AG10803 (cell line): ENCODE data around the gene FRRS1.
"Not testable (repeated sequence)": the region's sequence is repeated elsewhere in the genome, so short reads cannot be mapped to it uniquely, and the experiment has no call there.

ENCODE experiments used
- DNase-seq: peaks from one replicate; pipeline ENCODE4 v3.0.0; 2010; ENCODE audit warnings: low read depth
- H3K4me3 ChIP-seq: 2 replicates; pipeline ENCODE4 v1.5.1; 2011; ENCODE audit warnings: mild to moderate bottlenecking, low read length, control low read depth
- TF ChIP-seq, protein P1 (sequence below): conservative IDR thresholded peaks from 2 replicates; pipeline ENCODE4 v1.5.1; 2011; ENCODE audit warnings: mild to moderate bottlenecking, low read length, control low read depth, inconsistent platforms

Gene FRRS1

DNA sequence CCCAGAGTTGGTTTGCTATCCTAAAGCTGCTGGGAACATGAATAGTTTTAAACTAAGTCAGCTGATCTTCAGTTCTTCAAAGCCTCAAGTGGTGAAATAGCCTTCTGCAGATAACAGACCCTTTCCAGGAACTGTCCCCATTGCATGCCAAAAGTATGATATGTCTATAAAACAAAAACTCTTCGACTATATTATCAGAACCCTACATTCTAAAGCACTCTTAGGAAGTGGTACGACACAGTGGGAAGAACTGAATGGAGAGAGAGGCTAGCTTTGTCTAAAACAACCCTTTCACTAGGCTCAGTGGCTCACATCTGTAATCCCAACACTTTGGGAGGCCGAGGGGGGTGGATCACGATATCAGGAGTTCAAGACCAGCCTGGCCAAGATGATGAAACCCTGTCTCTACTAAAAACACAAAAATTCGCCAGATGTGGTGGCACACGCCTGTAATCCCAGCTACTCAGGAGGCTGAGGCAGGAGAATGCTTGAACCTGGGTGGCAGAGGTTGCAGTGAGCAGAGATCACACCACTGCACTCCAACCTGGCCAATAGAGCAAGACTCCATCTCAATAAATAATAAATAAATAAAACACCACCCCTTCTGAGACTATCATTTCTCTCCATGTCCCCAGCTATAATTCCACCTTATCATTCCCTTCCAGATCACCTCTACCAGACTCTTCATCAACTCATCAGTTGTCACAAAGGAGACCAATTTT is 2.2 kb upstream of the FRRS1 start:
- DNase-seq = no peak
- TF ChIP-seq, protein P1, sequence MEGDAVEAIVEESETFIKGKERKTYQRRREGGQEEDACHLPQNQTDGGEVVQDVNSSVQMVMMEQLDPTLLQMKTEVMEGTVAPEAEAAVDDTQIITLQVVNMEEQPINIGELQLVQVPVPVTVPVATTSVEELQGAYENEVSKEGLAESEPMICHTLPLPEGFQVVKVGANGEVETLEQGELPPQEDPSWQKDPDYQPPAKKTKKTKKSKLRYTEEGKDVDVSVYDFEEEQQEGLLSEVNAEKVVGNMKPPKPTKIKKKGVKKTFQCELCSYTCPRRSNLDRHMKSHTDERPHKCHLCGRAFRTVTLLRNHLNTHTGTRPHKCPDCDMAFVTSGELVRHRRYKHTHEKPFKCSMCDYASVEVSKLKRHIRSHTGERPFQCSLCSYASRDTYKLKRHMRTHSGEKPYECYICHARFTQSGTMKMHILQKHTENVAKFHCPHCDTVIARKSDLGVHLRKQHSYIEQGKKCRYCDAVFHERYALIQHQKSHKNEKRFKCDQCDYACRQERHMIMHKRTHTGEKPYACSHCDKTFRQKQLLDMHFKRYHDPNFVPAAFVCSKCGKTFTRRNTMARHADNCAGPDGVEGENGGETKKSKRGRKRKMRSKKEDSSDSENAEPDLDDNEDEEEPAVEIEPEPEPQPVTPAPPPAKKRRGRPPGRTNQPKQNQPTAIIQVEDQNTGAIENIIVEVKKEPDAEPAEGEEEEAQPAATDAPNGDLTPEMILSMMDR = no peak
- H3K4me3 ChIP-seq = no peak overlapping the region

DNA sequence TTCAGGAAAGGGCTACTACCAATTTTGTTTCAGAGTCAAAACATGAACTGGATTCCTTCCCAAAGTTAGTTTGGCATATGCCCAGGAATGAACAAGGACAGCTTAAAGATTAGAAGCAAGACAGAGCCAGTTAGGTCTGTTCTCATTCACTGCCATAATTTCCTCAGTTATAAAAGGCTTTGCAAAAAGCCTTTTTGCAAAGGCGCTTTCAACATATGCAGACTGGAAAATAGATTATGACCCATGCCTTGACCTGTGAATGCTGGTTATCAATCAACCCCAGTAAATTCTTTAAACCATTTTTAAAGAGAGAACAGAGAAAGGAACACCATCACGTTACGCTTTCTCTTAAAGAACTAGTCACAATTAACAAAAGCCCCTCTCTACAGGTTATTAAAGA is 1.7 kb upstream of the FRRS1 start:
- TF ChIP-seq, protein P1 = no peak
- no peak for DNase-seq
- H3K4me3 ChIP-seq = no peak overlapping the region

DNA sequence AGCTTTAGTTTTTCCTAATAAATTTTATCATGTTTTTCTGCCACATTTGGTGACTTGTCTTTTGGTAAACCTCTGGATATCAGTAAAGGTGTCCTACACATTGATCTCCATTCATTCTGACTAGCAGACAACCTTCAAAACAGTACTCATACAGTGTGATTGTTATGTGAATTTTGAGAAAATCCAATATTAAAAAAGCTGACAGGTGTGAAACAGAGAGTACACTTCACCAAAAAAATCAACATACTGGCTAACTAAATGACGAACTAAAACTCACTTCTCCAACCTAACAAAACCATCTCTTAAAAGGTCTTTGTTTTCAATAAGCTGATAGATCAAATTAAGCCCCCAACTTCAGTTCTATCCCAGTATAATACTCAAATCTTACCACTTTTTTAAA is 1.5 kb downstream of the FRRS1 start:
- no peak for DNase-seq
- TF ChIP-seq, protein P1 = no peak
- no peak overlapping the region for H3K4me3 ChIP-seq

DNA sequence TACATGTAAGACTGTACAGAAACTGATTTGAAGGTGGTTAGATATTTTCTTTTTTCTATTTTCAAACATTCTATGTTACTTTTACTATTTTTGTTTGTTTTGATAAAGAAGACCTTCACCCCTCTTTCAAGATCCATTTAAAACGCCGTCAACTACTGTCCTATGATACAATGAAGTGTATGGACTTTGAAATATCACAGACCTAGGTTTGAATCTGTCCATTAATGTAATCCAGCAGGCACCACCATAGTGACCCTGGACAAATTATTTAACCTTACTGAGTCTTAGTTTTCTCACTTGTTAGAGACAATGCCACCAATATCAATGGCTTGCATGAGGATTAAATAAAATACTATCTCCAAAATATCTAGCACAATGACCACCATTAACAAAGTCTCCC is 2.0 kb downstream of the FRRS1 start:
- no peak for DNase-seq
- TF ChIP-seq, protein P1 = no peak

DNA sequence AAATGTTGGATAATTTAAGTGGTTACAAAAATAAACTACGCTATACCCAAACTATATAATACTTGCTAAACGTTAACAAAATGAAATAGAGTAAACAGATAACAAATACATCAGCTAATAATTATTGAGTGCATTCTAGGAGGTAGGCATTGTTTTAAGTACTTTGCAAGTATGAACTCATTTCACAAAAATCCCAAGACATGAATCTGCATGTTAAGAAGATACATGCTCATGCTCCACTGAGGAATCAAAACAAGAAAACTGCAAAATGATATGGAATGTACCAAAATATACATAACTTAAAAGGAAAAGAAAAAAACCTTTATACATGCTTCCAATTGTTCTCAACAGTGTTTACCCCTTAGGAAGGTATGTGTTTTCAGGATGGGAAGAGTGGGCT is 2.5 kb downstream of the FRRS1 start:
- peak; percentile 6 for DNase-seq
- TF ChIP-seq, protein P1 = no peak
- H3K4me3 ChIP-seq = no peak overlapping the region

More for the DNA sequence above, 2.0 kb downstream of the FRRS1 start:
- no peak overlapping the region for H3K4me3 ChIP-seq

DNA sequence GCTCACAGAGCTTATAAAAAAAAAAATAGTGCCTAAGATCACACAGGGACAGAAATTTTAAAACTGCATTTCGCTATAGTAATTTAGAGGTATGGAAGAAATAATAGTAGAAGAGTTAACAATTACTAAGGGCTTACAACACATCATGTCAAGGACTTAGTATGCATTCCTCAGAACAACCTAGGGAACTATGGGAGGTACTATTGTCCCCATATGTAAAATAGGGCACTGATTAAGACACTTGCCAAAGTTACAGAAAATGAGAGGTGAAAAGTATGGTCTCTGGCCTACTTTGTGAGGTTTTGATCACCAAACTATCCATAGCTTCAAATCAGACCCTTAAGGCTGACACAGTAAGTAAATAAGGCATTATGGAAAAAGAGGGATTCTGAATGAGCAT is 4.7 kb downstream of the FRRS1 start:
- TF ChIP-seq, protein P1 = no peak
- DNase-seq = no peak
- H3K4me3 ChIP-seq = no peak overlapping the region

DNA sequence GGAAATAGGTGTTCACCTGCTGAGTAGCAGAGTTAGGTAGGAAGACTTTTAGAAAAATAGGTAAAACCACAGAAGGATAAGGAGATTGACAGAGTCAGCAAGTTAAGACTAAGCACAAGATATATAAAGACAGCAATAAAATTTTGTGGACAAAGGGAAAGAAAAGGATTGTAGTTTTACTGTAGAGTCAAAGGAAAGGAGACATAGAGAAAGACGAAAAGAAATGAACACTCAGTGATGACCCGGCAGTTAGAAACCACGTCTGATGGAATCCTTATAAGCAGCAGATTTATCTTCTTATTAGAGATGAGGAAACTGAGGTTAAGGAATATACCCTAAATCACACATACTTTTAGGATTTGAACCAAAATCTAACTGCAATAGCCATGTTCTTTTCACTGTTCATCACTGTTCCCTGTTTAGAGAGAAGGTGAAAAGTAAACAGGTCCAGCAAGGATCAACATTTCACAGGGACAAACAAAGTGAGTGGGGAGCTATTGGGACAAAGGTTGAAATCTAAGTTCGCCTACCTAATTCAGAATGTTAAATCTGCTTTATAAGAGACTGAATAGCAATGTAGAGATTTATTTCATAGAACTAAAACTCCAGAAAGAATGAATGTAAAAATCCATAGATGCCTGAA is 6.8 kb downstream of the FRRS1 start:
- TF ChIP-seq, protein P1 = no peak
- no peak for DNase-seq

DNA sequence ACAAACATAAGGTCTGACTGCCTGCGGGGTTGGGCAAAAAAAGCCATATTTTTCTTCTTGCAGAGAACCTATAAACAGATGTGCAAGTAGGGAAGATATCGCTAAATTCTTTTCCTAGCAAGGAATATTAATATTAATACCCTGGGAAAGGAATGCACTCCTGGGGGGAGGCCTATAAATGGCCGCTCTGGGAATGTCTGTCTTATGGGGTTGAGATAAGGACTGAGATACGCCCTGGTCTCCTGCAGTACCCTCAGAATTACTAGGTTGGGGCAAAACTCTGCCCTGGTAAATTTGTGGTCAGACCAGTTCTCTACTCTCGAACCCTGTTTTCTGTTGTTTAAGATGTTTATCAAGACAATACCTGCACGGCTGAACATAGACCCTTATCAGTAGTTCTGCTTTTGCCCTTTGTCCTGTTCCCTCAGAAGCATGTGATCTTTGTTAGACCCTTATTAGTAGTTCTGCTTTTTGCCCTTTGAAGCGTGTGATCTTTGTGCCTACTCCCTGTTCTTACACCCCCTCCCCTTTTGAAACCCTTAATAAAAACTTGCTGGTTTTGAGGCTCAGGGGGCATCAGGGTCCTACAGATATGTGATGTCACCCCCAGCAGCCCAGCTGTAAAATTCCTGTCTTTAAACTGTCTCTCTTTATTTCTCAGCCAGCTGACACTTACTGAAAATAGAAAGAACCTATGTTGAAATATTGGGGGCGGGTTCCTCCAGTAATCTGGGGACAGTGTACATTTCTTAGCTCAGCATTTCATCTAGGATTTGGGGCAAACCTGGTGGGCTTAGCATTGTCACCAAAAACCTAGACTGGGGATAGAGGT is 7.5 kb downstream of the FRRS1 start:
- not testable (repeated sequence) for DNase-seq, H3K4me3 ChIP-seq

More for the DNA sequence above, 6.8 kb downstream of the FRRS1 start:
- H3K4me3 ChIP-seq = no peak overlapping the region
